ENCODE results near the gene TSC22D1.
"Not testable (repeated sequence)": the region's sequence is repeated elsewhere in the genome, so short reads cannot be mapped to it uniquely, and the experiment has no call there.

The TSC22D1 gene

GRCh38 chr13:44575741-44576350 is at the start of gene TSC22D1:
Gene TSC22D1 (minus strand): TSS chr13:44576330. CDS start chr13:44576074, 256 bp downstream.
- peak; percentile 33 for DNase-seq

DNA sequence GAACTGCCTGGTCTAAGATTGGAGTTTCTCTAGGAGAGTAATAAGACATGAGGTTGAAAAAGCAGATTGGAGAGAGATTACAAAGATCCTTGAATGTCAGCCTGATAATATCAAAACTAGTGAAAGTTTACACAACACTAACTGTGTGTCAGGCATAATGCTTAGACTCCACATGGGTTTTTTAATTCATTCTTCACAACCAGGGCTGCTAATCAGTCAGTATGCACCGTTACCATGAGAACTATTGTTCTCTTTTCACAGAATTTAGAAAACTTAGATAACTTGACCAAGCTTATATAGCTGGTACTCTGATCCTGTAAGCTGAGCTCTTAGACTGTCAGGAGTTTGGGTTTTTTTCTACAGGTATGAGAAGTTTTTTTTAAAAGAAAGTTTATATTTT is 46.6 kb upstream of the TSC22D1 start:
- no peak for DNase-seq

DNA sequence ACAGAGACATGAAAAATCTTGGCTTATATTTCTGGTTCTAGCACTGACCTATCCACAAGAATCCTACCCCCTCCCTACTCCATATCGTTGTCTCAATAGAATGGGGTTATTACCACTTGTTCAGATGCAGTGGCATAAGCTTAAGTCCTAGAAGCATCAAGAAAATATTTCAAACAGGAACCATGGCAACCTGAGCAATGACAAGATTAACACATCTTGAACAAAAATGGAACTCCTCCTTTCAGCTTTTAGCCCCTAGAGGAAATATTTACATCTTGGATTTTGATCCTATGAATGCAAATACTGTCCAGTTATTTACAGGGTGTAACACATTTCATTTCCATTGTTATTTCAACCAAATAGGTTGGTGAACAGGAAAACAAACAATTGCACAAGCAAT is 46.1 kb upstream of the TSC22D1 start:
- no peak for DNase-seq

- DNase-seq = no peak
Observed at GRCh38 chr13:44620057-44620456, 43.9 kb upstream of the TSC22D1 start.

DNA sequence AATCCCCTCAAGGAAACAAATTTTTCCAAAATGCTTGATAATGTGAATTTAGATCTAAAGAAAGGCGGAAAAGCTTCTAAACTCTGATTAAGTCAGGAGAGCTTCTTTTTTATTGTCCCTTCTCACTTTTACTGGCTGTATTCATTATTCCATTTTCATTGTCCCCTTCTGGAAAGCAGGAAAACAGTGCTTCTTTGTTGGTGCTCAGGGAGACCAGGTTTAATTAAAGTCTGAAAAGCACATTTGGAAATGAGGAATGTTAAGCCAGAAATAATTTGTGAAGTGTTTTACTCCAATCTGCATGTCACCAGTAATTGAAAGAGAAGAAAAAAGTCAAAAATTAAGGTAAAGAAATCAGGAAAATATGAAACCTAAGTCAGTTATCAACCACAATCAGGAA is 43.5 kb upstream of the TSC22D1 start:
- no peak for DNase-seq

DNA sequence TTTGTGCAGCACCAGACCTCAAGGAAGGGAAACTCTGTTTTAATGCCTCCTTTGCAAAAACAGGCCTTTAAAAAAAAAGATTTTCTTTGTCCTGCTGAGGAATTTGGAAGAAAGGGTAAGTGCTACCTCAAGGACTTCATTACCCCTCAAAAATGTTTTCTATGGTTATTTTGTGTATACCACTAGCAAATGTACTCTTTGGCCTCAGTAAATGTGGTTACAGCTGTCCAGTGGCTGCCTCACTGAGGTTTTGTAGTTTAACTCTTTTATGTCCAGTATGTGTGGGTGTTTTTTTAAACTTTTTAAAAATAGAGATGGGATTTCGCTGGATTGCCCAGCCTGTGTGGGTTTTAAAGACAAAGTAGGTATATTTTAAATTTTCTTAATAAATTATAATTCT is 42.2 kb upstream of the TSC22D1 start:
- no peak for DNase-seq

DNA sequence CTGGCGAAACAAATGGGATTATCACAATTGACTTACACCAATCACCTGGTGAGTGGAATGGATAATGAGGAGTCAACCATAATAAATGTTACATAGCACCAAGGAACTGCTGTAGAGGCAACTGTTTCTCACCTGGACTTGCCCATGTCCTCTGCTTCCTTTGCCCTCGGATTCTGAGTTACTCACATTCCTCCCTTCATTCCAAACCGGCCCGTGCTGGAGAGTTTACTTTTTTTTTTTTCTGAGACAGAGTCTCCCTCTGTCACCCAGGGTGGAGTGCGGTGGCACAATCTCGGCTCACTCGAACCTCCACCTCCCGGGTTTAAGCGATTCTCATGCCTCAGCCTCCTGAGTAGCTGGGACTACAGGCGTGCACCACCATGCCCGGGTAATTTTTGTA is 41.5 kb upstream of the TSC22D1 start:
- no peak for DNase-seq

DNA sequence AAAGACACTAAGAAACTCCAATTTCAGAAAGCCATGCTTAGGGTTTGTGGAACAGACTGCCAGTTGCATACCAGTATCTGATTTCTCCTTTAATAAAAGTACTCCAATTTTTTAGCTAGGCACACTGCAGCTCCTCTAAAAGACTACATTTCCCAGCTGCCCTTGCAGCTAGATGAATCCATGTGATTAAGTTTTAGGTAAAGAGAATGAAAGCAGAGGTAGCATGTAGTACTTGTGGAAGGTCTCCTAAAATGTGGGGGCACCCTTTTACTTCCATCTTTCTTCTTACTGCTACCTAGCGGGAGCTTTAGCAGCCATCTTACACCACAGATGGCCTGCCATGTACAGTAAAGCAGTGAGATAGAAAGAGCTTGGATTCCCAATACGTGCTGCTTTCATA is 33.0 kb upstream of the TSC22D1 start:
- DNase-seq = no peak

DNA sequence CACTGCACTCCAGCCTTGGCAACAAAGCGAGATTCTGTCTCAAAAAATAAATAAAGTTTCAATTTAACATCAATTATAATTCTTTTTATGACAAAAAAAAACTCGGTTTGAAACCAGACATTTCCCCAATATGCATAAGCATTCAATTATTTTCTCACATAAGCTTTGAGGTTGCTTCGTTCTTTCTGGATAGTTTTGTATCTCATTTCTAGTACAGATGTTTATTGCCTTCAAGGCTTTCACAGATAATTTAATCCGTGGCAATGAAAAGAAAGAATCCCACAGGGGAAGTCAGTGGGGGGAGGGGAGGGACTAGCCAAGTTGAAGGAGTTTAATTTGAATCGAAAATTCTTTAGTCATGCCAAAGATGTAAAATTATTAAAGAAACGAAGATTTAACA is 29.6 kb upstream of the TSC22D1 start:
- no peak for DNase-seq

- DNase-seq = no peak
Observed at GRCh38 chr13:44605275-44605674, 29.1 kb upstream of the TSC22D1 start.

DNA sequence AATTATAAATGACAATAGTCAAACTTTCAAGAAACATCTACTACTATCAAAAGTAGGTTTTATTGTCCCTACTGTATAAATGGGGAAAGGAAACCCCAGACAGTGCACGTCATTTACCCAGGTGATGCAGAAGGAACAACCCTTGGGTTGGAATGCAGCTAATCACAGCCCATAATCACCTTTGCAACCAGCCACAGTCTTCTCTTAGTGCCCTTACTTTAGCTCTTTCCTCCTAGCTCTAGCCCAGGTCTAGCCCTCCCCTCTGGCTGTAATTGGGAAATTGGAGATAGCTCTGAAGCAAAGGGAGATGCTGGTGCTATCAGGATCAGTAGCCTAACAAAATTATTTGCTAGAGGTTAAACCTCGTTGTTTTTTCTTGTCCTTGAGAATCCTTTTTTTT is 25.5 kb upstream of the TSC22D1 start:
- DNase-seq = no peak

GRCh38 chr13:44593861-44594592 is 17.9 kb upstream of the TSC22D1 start:
- DNase-seq = not testable (repeated sequence)

DNA sequence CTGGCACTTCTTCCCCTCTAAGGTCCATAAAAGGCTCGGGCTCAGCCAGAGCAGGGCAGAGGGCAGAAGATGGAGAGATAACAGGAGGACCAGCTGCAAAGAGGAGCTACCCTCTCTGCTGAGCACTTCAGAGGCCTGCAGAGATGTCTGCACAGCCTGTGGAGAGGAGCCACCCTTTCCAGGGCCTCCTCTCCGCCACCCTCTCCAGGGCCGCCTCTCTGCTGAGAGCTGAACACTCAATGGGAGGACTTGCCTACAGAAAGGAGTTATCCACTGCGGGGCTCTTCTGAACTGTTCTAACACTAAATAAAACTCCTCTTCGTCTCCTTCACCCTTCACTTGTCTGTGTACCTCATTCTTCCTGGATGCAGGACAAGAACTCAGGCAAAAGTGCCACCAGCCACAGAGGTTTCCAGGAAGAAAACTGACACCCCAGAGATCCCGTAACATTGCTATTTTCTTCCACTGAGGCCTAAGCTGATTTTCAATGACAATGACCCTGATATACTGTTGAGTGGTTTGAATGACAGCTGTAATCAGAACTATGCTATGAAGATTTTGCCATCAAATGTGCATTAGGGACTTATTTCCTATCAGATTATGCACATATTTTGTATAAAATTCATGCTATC is 16.2 kb upstream of the TSC22D1 start:
- DNase-seq = no peak

- no peak for DNase-seq
Observed at GRCh38 chr13:44591316-44591715, 15.2 kb upstream of the TSC22D1 start.

- DNase-seq = no peak
Observed at GRCh38 chr13:44583137-44583536, 7.0 kb upstream of the TSC22D1 start.

DNA sequence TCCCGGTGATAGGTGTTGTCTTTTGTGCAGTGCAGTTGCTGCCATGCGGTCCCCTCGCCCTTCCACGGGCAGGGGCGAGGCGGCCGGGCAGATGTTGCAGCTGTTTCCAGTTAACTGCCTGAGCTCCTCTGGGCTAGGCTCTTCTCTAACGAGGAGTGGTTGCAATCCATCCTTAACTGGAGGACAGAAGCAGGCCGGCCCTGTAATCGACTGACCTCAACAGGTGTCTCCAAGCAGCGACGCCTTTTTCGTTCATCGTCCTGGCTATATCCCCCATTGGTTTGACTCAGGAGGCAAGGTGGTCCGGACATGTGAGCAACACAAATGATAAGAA is 1.9 kb upstream of the TSC22D1 start:
- DNase-seq = peak; percentile 32

DNA sequence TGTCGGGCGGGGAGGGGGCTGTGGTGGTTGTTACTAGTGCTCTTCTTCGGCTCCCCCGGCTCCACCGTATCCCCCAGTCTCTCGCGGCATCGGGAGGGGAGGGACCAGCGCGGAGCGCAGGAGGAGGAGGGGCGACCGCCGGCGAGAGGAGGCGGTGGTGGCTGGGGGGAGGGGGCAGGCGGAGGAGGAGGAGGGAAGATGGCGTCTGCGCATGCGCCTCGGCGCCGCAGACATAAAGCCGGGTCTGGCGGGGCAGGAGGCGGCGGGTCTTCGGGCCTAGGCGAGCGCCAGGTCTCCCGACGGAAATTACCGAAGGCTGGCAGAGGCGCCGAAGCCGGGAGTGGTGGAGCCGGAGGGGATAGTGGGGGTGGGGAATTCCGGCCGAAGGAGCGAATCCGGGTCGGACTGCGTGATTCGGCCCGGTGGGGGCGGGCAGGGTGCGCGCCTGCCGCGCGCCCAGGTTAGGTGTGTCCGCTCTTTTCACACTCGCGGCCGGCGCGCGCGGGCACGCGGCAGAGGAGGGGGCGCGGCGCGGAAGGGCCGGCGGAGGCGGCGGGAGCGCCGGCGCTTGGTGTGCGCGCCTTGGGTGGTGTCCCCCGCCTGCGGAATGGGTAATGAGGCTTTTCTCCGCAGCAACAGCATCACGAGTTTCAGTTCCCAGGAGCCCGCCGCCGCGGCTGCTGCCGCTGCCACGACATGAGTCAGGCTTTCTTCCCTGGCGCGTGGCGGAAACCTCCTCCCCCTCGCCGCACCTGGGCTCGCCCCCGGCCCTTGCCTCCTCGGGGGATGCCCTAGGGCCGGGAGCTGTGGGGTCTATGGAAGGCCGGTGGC is 1.3 kb upstream of the TSC22D1 start:
- DNase-seq = peak; percentile 92

DNA sequence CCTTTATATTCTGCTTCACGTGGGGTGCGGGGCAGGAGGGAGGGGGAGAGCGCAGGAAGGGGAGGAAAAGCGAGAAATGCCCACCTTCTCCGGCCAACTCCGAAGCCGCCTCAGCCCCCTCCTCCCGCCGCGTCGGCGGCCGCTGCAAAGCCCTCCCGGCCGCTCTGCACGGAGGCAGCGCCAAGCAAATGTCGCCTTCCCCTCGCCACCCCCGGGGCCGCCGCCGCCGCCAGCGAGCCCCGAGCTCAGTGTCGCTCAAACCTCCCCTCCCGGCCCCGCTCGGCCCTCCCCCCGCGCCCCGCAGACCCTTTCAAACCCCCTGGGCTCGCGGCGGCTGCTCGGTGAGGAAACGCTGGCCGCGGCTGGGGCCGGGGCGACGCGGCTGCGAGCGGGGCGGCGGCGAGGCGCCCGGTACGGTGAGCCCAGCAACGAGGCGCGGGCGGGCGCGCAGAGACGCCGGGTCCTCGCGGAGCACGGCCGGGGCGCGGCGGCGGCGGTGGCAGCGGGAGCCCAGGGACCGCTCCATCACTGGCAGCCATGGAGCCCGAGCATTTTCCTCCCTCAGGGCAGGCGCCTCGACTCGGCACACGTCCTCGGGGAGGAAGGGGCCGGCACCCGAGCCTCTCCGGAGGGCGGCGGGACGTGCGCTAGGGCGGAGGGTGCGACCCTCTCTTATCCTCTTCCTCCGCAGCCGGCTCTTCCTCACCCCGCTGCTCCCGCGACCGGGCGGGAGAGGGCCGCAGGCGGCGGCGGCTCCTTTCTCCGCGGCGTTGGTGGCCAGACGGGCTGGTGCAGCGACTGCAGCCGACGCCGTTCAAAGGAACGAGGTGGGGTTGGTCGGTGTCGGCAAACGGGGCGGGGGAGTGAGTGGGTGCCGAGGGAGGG is 463 bp upstream of the TSC22D1 start:
- DNase-seq = no peak

DNA sequence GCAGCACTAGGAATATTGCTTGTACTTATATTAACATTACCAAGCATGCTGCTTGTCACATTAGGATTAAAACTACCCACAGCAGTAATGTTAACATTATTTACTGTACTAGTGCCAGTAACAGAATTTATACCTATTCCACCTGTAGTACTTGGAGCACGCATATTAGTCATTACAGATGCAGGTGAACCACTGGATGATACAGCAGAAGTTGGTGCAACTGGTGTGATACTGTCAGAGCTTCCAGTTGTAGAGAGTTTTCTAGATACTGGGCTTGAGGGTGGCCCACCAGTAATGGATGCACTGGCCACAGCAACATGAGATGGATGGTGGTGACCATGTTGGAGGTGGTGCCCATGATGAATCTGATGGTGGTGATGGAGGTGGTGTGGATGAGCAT is 1.1 kb downstream of the TSC22D1 start:
- DNase-seq = no peak

- DNase-seq = no peak
Observed at GRCh38 chr13:44574466-44574855, 1.7 kb downstream of the TSC22D1 start.

- peak; percentile 40 for DNase-seq
Observed at GRCh38 chr13:44573790-44574465, 2.2 kb downstream of the TSC22D1 start.

- DNase-seq = no peak
Observed at GRCh38 chr13:44573071-44573470, 3.1 kb downstream of the TSC22D1 start.

Measured in 8988T (cell line).